Bronchial epithelial cell (primary cell): ENCODE results near the gene COMTD1. TPM values are rescaled to one million over a fixed set of nuclear protein-coding genes. Genes with fewer than 3 reads are reported as not detected.
"Not testable (repeated sequence)": the region's sequence is repeated elsewhere in the genome, so short reads cannot be mapped to it uniquely, and the experiment has no call there.

ENCODE experiments used
- DNase-seq: peaks from one replicate; pipeline ENCODE4 v3.0.0-alpha.2; 2010; ENCODE audit warnings: low read depth
- FAIRE-seq: peaks from 2 replicates; lab custom pipeline; 2011; peaks lifted over from hg19 to GRCh38; lab: Jason Lieb, UNC
- H3K27me3 ChIP-seq: 2 replicates; pipeline ENCODE4 v1.5.1; 2011; ENCODE audit warnings: low read length; ENCODE audit not compliant: control insufficient read depth, insufficient read depth
- H3K36me3 ChIP-seq: 2 replicates; pipeline ENCODE4 v1.5.1; 2011; ENCODE audit warnings: low read length; ENCODE audit not compliant: control insufficient read depth, insufficient read depth
- H3K4me3 ChIP-seq: 2 replicates; pipeline ENCODE4 v1.5.1; 2011; ENCODE audit warnings: mild to moderate bottlenecking, low read depth, low read length, control low read depth
- total RNA-seq: library from RNA; depleted of rRNA; stranded (reverse); fragments of >200 nt; gene quantifications from 2 replicates; pipeline ENCODE4 v1.2.1, GENCODE V29; 2014
- TF ChIP-seq, protein P1 (sequence below): IDR thresholded peaks from 2 replicates; pipeline ENCODE4 v1.5.1; 2011; ENCODE audit warnings: mild to moderate bottlenecking, moderate library complexity, low read length, control low read depth, inconsistent platforms; ENCODE audit not compliant: insufficient read depth, severe bottlenecking

COMTD1 gene
- total RNA-seq, 1 donor from 2014 or later = 11.8 TPM

DNA sequence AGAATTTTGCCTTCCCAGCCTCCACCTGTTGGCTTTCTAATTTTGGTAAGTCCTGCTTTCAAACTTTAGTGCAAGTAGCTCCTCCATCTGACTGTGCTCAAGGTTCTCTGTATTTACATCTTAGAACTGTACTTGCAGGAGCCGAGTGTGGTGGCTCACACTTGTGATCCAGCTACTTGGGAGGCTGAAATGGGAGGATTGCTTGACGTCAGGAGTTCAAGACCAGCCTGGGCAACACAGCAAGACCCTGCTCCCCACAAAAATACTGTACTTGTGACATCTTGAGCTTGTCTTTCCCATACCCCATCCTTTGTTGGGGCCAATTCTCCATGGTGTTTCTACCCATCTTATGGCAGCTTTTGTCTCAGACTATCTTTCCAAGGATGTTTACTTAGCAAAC, 29.8 kb downstream of the COMTD1 start:
- H3K4me3 ChIP-seq = no peak overlapping the region
- TF ChIP-seq, protein P1, sequence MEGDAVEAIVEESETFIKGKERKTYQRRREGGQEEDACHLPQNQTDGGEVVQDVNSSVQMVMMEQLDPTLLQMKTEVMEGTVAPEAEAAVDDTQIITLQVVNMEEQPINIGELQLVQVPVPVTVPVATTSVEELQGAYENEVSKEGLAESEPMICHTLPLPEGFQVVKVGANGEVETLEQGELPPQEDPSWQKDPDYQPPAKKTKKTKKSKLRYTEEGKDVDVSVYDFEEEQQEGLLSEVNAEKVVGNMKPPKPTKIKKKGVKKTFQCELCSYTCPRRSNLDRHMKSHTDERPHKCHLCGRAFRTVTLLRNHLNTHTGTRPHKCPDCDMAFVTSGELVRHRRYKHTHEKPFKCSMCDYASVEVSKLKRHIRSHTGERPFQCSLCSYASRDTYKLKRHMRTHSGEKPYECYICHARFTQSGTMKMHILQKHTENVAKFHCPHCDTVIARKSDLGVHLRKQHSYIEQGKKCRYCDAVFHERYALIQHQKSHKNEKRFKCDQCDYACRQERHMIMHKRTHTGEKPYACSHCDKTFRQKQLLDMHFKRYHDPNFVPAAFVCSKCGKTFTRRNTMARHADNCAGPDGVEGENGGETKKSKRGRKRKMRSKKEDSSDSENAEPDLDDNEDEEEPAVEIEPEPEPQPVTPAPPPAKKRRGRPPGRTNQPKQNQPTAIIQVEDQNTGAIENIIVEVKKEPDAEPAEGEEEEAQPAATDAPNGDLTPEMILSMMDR = no peak
- no peaks in the 10 kb centered on the region for H3K36me3 ChIP-seq
- DNase-seq = no peak
- H3K27me3 ChIP-seq = no peaks in the 10 kb centered on the region
- no peak for FAIRE-seq

DNA sequence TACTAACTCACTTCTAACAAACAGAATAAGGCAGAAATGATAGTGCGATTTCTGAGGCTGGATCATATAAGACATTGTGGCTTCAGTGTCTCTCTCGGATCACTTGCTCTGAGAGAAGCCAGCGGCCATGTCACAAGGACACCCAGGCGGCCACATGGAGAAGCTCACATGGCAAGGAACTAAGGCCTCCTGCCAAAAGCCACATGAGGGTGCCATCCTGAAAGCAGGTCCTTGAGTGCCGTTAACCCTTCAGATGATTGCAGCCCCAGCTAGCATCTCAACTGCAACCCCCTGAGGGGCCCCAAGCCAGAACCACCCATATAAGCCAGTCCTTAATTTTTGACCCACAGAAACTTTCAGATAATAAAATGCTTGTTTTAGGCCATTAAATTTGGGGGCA, 32.0 kb downstream of the COMTD1 start:
- H3K27me3 ChIP-seq = no peaks in the 10 kb centered on the region
- DNase-seq (no peak), FAIRE-seq (no peak)
- no peaks in the 10 kb centered on the region for H3K36me3 ChIP-seq
- TF ChIP-seq, protein P1 = no peak
- no peak overlapping the region for H3K4me3 ChIP-seq

DNA sequence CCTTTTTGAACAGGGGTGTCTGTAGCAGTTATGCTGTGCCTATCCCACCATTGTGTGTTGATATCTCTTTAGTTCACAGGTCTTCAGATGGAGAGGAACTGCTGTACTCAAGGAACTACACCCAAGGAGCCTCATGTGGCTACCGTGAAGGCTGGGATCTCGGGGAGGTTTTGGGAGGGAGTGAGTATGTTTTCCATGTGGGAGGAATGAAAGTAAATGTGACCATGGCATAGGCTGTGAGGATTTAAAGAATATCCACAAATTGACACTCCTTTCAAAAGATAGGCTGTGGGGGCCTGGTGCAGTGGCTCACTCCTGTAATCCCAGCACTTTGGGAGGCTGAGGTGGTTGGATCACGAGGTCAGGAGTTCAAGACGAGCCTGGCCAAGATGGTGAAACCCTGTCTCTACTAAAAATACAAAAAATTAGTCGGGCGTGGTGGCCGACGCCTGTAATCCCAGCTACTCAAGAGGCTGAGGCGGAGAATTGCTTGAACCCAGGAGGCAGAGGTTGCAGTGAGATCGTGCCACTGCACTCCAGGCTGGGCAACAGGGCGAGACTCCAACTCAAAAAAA, 32.6 kb downstream of the COMTD1 start:
- not testable (repeated sequence) for DNase-seq, H3K27me3 ChIP-seq, H3K4me3 ChIP-seq, H3K36me3 ChIP-seq, FAIRE-seq

DNA sequence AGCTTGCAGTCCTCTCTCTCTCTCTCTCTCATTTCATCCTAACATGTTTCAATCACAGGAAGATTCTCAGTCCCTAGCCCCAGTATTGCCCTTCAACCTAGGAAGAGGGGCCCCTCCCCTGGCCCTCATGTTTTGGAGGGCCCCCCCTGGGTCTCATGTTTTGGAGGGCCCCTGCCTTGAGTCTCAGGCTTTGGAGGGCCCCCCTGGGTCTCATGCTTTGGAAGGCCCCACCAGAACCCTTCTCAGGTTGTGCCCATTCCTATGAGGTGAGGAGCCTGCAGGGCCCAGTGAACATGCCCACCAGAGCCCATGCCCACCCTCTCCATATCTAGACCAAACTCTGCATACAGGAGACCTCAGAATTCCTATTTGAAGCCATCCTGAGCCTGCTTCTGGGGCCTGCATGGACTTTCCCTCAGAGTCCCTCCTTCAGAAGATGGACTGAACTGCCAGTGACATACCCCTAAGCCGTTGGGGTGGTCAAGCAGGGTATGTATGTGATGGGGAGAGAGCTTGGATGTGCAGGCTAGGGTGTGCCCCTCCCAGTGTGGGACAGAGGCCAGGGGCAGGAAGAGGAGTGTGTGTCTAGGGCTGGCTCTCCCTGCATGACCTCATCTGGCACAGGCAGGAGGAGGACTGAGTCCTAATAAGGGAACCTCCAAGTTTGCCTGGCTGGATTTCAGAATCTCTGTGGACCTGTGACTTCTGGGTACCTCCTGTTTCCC, 33.3 kb downstream of the COMTD1 start:
- DNase-seq (peak; percentile 72), FAIRE-seq (no peak)
- Histone ChIP-seq H3K36me3 (no peaks in the 10 kb centered on the region), H3K27me3 (no peaks in the 10 kb centered on the region), H3K4me3 (no peak overlapping the region)
- TF ChIP-seq, protein P1 = no peak

DNA sequence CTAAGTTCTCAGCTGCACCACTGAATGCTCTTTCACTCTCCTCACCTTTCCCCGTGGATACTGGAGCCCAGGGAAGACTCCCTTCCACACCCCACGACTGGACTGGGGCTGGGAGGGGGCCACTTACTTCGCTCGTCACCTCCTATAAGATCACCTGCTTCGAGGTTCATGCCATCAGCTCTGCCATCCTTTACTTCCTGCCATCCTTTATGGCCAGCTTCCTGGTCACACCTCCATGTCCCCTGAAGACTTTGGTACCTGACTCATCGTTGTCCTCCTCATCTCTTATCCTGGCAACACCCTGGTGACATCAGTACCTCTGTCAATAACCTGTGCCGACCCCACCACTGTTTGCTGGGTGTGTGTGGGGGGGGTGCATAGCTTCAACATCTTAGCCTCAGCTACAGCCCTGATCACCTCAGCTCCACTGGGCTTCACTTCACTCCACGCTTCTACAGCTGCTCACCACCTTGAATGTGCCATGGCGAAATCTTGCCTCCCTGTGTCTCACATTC, 33.9 kb downstream of the COMTD1 start:
- no peak for FAIRE-seq
- Histone ChIP-seq H3K36me3 (no peaks in the 10 kb centered on the region), H3K27me3 (no peaks in the 10 kb centered on the region), H3K4me3 (no peak overlapping the region)
- DNase-seq = no peak
- TF ChIP-seq, protein P1 = no peak

DNA sequence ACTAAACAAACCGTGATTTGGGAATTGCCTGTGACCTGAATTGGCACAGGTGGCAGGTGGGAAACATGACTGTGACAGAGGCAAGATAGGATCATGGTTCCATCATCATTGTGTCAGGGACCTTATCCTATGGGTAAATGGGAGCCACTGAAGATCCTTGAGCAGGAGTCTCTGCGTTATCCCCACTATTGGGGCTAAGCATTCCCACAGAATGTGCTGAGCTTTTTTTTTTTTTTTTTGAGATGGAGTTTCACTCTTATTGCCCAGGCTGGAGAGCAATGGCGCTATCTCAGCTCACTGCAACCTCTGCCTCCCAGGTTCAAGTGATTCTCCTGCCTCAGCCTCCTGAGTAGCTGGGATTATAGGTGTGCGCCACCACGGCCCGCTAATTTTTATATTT, 35.8 kb downstream of the COMTD1 start:
- not testable (repeated sequence) for H3K27me3 ChIP-seq, H3K36me3 ChIP-seq, H3K4me3 ChIP-seq, DNase-seq, FAIRE-seq
